MM.1S (cell line): ENCODE results near the gene KCNQ5.

Experiments
- DNase-seq: peaks from one replicate; pipeline ENCODE4 v3.0.0-alpha.2; 2015
- H2AFZ ChIP-seq: fragments of 300-600 bp; sonication (generic); 2 replicates; pipeline ENCODE4 v1.6.0; 2016; ENCODE audit warnings: antibody characterized with exemption, low read length
- H3F3A ChIP-seq: fragments of 300-600 bp; sonication (generic); 2 replicates; pipeline ENCODE4 v1.6.1; 2016; ENCODE audit warnings: mild to moderate bottlenecking, antibody characterized with exemption, low read length, moderate library complexity, mixed read lengths; ENCODE audit not compliant: insufficient read depth
- H3K27ac ChIP-seq: fragments of 300-600 bp; sonication (generic); 2 replicates; pipeline ENCODE4 v1.5.1; 2016; ENCODE audit warnings: mild to moderate bottlenecking, low read length
- H3K27me3 ChIP-seq: fragments of 300-600 bp; sonication (generic); replicated peaks from 2 replicates; pipeline ENCODE4 v1.6.0; 2016; ENCODE audit warnings: low read length; ENCODE audit not compliant: insufficient read depth
- H3K36me3 ChIP-seq: fragments of 300-600 bp; sonication (generic); replicated peaks from 2 replicates; pipeline ENCODE4 v1.6.1; 2016; ENCODE audit warnings: mild to moderate bottlenecking, low read length, mixed read lengths; ENCODE audit not compliant: insufficient read depth
- H3K4me1 ChIP-seq: fragments of 300-600 bp; sonication (generic); 2 replicates; pipeline ENCODE4 v1.6.1; 2016; ENCODE audit warnings: low read length, mixed read lengths
- H3K4me2 ChIP-seq: fragments of 300-600 bp; sonication (generic); 2 replicates; pipeline ENCODE4 v1.6.0; 2016; ENCODE audit warnings: low read depth, low read length
- H3K4me3 ChIP-seq: fragments of 300-600 bp; sonication (generic); 2 replicates; pipeline ENCODE4 v1.5.1; 2016; ENCODE audit warnings: low read length, mixed read lengths
- H3K79me2 ChIP-seq: fragments of 300-600 bp; sonication (generic); 2 replicates; pipeline ENCODE4 v1.6.1; 2016; ENCODE audit warnings: mixed run types, low read length, mixed read lengths
- H3K9ac ChIP-seq: fragments of 300-600 bp; sonication (generic); 2 replicates; pipeline ENCODE4 v1.6.1; 2016; ENCODE audit warnings: low read length, mixed read lengths
- H3K9me2 ChIP-seq: fragments of 300-600 bp; sonication (generic); replicated peaks from 2 replicates; pipeline ENCODE4 v1.6.1; 2016; ENCODE audit warnings: mild to moderate bottlenecking, low read length, mixed read lengths; ENCODE audit not compliant: insufficient read depth
- H3K9me3 ChIP-seq: fragments of 300-600 bp; sonication (generic); replicated peaks from 2 replicates; pipeline ENCODE4 v1.6.1; 2016; ENCODE audit warnings: mild to moderate bottlenecking, low read length, mixed read lengths; ENCODE audit not compliant: insufficient read depth
- H4K20me1 ChIP-seq: fragments of 300-600 bp; sonication (generic); 2 replicates; pipeline ENCODE4 v1.6.1; 2016; ENCODE audit warnings: mild to moderate bottlenecking, low read length, moderate library complexity, mixed read lengths; ENCODE audit not compliant: insufficient read depth
- EZH2 ChIP-seq: fragments of 300-600 bp; sonication (generic); optimal IDR thresholded peaks from 2 replicates; pipeline ENCODE3; 2017; ENCODE audit warnings: low read depth, mild to moderate bottlenecking, antibody characterized with exemption, low read length, mixed read lengths
- EZH2phosphoT487 ChIP-seq: fragments of 300-600 bp; sonication (generic); IDR thresholded peaks from 2 replicates; pipeline ENCODE4 v1.6.1; 2018; ENCODE audit warnings: antibody characterized with exemption, low read length
- TF ChIP-seq, protein P1 (sequence below): fragments of 300-600 bp; sonication (generic); IDR thresholded peaks from 2 replicates; pipeline ENCODE4 v1.5.1; 2016; ENCODE audit warnings: antibody characterized with exemption, low read length, mixed read lengths

Gene KCNQ5

DNA sequence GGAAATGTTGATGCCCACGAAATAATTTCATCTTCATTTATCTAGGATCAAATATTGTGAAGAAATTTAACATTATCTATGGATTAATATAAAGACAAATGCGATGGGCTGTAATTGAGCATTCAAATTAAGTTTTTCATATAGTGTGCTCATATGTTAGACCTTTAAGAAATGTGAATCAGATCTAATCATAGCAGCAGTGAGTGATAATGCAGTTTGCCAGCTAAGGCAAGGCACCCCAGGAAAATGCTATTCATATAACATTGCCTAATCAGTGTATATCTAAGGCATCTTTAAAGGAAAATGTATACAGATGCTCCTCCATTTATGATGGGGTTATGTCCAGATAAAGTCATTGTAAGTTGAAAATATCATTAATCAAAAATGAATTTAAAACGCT is 135.2 kb downstream of the KCNQ5 start:
- no peak overlapping the region for H2AFZ ChIP-seq
- no peak overlapping the region for H3K9ac ChIP-seq
- no peaks in the 10 kb centered on the region for H3F3A ChIP-seq
- H3K9me3 ChIP-seq = no peaks in the 10 kb centered on the region
- H3K79me2 ChIP-seq = no peaks in the 10 kb centered on the region; the same call in 1 of the 2 replicates
- H3K36me3 ChIP-seq = no peaks in the 10 kb centered on the region
- H3K4me1 ChIP-seq = peaks cover 9% of the 10 kb centered on the region
- no peaks in the 10 kb centered on the region for H3K27me3 ChIP-seq
- TF ChIP-seq, protein P1, sequence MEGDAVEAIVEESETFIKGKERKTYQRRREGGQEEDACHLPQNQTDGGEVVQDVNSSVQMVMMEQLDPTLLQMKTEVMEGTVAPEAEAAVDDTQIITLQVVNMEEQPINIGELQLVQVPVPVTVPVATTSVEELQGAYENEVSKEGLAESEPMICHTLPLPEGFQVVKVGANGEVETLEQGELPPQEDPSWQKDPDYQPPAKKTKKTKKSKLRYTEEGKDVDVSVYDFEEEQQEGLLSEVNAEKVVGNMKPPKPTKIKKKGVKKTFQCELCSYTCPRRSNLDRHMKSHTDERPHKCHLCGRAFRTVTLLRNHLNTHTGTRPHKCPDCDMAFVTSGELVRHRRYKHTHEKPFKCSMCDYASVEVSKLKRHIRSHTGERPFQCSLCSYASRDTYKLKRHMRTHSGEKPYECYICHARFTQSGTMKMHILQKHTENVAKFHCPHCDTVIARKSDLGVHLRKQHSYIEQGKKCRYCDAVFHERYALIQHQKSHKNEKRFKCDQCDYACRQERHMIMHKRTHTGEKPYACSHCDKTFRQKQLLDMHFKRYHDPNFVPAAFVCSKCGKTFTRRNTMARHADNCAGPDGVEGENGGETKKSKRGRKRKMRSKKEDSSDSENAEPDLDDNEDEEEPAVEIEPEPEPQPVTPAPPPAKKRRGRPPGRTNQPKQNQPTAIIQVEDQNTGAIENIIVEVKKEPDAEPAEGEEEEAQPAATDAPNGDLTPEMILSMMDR = no peak
- TF ChIP-seq EZH2phosphoT487 (no peak), EZH2 (no peak)
- no peak for DNase-seq
- H3K4me2 ChIP-seq = no peak overlapping the region
- H4K20me1 ChIP-seq = no peaks in the 10 kb centered on the region
- no peak overlapping the region for H3K27ac ChIP-seq
- H3K4me3 ChIP-seq = no peak overlapping the region
- no peaks in the 10 kb centered on the region for H3K9me2 ChIP-seq

DNA sequence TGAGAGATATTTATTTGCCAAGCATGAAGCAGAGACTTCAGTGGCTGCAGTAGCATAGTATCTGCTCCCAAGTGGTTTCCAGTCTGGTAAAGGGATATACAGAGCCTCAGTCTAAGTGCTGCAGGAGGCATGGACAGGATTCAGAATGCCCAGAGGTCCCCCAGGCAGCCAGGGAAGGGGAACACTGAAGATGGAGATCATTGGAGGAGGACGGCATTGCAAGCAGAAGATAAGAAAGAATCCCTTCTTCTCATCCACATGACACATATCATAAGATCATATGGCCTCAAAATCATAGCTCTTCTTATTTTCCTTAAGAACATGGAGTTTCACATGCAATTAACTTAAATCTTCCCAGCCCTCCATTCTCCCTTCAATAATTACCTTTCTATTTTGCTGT is 136.1 kb downstream of the KCNQ5 start:
- H3K4me1 ChIP-seq = peaks cover 9% of the 10 kb centered on the region
- no peak overlapping the region for H3K4me3 ChIP-seq
- no peak overlapping the region for H2AFZ ChIP-seq
- H3K9me2 ChIP-seq = no peaks in the 10 kb centered on the region
- H3K27ac ChIP-seq = no peak overlapping the region
- no peaks in the 10 kb centered on the region; the same call in 1 of the 2 replicates for H3K79me2 ChIP-seq
- H3K27me3 ChIP-seq = no peaks in the 10 kb centered on the region
- H3K4me2 ChIP-seq = no peak overlapping the region
- H4K20me1 ChIP-seq = no peaks in the 10 kb centered on the region
- DNase-seq = no peak
- TF ChIP-seq EZH2phosphoT487 (no peak), EZH2 (no peak)
- TF ChIP-seq, protein P1 = no peak
- no peaks in the 10 kb centered on the region for H3K9me3 ChIP-seq
- no peaks in the 10 kb centered on the region for H3F3A ChIP-seq
- no peak overlapping the region for H3K9ac ChIP-seq
- no peaks in the 10 kb centered on the region for H3K36me3 ChIP-seq

DNA sequence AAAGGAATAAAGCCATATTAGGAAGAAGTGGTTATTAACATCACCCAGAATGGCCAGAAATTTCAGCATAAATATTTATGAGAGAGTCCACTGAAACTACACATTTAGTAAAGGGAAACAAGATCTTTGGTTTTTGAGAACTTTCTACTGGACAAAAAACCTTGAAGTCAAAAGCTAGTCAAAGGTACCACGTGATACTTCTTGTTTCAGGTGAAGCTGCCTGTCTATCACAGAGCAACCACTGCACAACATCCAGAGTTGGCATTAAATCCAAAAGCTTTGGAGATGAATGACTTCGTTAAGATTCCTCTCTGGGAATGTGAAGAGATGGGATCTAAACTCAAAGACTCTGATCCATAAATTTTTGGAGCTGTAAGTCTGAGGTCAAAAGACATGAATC is 137.0 kb downstream of the KCNQ5 start:
- peak; percentile 16 for DNase-seq
- Histone ChIP-seq H3K27me3 (no peaks in the 10 kb centered on the region), H3K4me3 (no peak overlapping the region), H4K20me1 (no peaks in the 10 kb centered on the region), H3K9me2 (no peaks in the 10 kb centered on the region), H2AFZ (no peak overlapping the region), H3K4me1 (peaks cover 9% of the 10 kb centered on the region), H3K9me3 (no peaks in the 10 kb centered on the region), H3K4me2 (0 out of 2 replicates have a peak overlapping the region, but pooled peaks have one; percentile 3), H3K36me3 (no peaks in the 10 kb centered on the region), H3K27ac (no peak overlapping the region), H3K9ac (no peak overlapping the region), H3K79me2 (no peaks in the 10 kb centered on the region; the same call in 1 of the 2 replicates), H3F3A (no peaks in the 10 kb centered on the region)
- TF ChIP-seq, protein P1 = no peak
- no peak for TF ChIP-seq EZH2phosphoT487
- no peak for TF ChIP-seq EZH2
